ENCODE results near the gene NOBOX. TPM values are rescaled to one million over a fixed set of nuclear protein-coding genes. Genes with fewer than 3 reads are reported as not detected.
"Not testable (repeated sequence)": the region's sequence is repeated elsewhere in the genome, so short reads cannot be mapped to it uniquely, and the experiment has no call there.

NOBOX gene
- total RNA-seq, 2 donors from 2014 or later, result not detected

DNA sequence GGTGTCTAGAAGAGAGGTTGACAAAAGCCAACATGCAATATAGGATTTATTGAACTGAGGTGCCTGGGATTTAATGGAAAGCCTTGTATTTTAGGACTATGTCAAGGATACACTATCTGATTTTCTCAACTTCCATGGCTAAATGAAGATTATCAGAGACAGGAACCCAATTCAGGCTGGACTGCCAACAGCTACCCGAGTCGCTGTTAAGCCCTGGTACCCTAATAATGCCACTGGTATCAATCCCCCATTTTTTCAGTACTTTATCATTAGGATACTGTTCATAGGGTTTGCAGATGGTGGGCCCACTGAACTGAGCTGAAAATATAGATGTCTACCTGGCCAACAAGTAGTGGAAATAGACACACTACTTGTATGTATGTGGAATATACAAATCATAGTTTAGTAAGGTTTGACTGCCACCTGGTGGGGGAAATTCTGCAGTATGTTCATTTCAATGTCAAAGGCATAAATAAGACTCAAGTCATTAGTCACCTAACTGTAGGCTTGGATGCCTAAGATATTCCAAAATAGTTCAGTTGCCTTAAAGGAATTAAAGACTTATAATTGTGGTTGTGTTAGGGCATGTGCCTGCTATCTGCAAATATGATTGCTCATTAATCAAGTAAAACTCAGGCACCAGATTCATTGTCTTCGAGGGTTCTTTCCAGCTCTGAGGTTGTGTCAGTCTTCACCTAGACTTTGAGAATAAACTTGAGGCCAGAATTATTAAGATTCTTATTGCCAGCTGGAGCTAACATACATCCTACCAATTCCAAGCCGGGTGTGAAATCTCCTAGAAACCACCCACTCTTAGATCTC, 34.1 kb upstream of the NOBOX start:
- no peaks in the 10 kb centered on the region for H3K27me3 ChIP-seq (replicated peaks; ENCODE audit: insufficient read depth)
- H3K27ac ChIP-seq, result no peak overlapping the region
- H3K36me3 ChIP-seq, result no peaks in the 10 kb centered on the region
- no peaks in the 10 kb centered on the region for H3K9me3 ChIP-seq
- H3K4me1 ChIP-seq (replicated peaks), result no peaks in the 10 kb centered on the region
- 84% methylated on average over 4 of the region's 4 CpGs for WGBS
- TF ChIP-seq POLR2AphosphoS5 (IDR thresholded peaks at IDR 0.05), result no peak
- no peak for TF ChIP-seq POLR2A (IDR thresholded peaks at IDR 0.05)
- TF ChIP-seq, protein P1, sequence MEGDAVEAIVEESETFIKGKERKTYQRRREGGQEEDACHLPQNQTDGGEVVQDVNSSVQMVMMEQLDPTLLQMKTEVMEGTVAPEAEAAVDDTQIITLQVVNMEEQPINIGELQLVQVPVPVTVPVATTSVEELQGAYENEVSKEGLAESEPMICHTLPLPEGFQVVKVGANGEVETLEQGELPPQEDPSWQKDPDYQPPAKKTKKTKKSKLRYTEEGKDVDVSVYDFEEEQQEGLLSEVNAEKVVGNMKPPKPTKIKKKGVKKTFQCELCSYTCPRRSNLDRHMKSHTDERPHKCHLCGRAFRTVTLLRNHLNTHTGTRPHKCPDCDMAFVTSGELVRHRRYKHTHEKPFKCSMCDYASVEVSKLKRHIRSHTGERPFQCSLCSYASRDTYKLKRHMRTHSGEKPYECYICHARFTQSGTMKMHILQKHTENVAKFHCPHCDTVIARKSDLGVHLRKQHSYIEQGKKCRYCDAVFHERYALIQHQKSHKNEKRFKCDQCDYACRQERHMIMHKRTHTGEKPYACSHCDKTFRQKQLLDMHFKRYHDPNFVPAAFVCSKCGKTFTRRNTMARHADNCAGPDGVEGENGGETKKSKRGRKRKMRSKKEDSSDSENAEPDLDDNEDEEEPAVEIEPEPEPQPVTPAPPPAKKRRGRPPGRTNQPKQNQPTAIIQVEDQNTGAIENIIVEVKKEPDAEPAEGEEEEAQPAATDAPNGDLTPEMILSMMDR (IDR thresholded peaks at IDR 0.05), result peak; percentile 31 to 81 (median 74)
- no peak overlapping the region for H3K4me3 ChIP-seq
- intact Hi-C loops (cut with DNase I), result no loop called here
- peak; percentile 86 for DNase-seq (ENCODE audit: low spot score)

GRCh38 chr7:144436500-144436899, 33.0 kb upstream of the NOBOX start:
- intact Hi-C loops (cut with DNase I), result no loop called here
- Histone ChIP-seq H3K9me3 (no peaks in the 10 kb centered on the region), H3K4me3 (no peak overlapping the region), H3K27ac (no peak overlapping the region), H3K4me1 (replicated peaks) (no peaks in the 10 kb centered on the region), H3K27me3 (replicated peaks; ENCODE audit: insufficient read depth) (no peaks in the 10 kb centered on the region), H3K36me3 (no peaks in the 10 kb centered on the region)
- TF ChIP-seq, protein P1 (IDR thresholded peaks at IDR 0.05), result no peak
- TF ChIP-seq POLR2AphosphoS5 (IDR thresholded peaks at IDR 0.05) (no peak), POLR2A (IDR thresholded peaks at IDR 0.05) (no peak)
- WGBS, result 64% methylated on average over 9 of the region's 9 CpGs
- DNase-seq (ENCODE audit: low spot score), result no peak

GRCh38 chr7:144428431-144428830, 24.9 kb upstream of the NOBOX start:
- intact Hi-C loops (cut with DNase I), result no loop called here
- 72% methylated on average over 2 of the region's 2 CpGs for WGBS
- H3K36me3 ChIP-seq, result no peaks in the 10 kb centered on the region
- H3K4me3 ChIP-seq, result no peak overlapping the region
- no peak overlapping the region for H3K27ac ChIP-seq
- no peak for DNase-seq (ENCODE audit: low spot score)
- H3K27me3 ChIP-seq (replicated peaks; ENCODE audit: insufficient read depth), result no peaks in the 10 kb centered on the region
- TF ChIP-seq POLR2AphosphoS5 (IDR thresholded peaks at IDR 0.05) (no peak), POLR2A (IDR thresholded peaks at IDR 0.05) (no peak)
- TF ChIP-seq, protein P1 (IDR thresholded peaks at IDR 0.05), result no peak
- H3K4me1 ChIP-seq (replicated peaks), result no peaks in the 10 kb centered on the region
- no peaks in the 10 kb centered on the region for H3K9me3 ChIP-seq

DNA sequence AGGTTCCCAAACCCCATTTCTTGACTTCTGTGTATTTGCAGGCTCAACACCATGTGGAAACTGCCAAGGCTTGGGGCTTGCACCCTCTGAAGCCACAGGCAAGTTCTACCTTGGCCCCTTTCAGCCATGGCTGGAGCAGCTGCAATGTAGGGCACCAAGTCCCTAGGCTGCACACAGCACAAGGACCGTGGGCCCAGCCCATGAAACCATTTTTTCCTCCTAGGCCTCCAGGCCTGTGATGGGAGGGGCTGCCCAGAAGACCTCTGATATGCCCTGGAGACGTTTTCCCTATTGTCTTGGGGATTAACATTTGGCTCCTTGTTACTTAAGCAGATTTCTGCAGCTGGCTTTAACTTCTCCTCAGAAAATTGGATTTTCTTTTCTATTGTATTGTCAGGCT, 24.0 kb upstream of the NOBOX start:
- H3K9me3 ChIP-seq; H3K36me3 ChIP-seq; H3K4me1 ChIP-seq (replicated peaks); H3K27me3 ChIP-seq (replicated peaks; ENCODE audit: insufficient read depth); intact Hi-C loops (cut with DNase I); H3K27ac ChIP-seq; H3K4me3 ChIP-seq; DNase-seq (ENCODE audit: low spot score): not testable (repeated sequence)
- 33% methylated on average over 2 of the region's 2 CpGs for WGBS

DNA sequence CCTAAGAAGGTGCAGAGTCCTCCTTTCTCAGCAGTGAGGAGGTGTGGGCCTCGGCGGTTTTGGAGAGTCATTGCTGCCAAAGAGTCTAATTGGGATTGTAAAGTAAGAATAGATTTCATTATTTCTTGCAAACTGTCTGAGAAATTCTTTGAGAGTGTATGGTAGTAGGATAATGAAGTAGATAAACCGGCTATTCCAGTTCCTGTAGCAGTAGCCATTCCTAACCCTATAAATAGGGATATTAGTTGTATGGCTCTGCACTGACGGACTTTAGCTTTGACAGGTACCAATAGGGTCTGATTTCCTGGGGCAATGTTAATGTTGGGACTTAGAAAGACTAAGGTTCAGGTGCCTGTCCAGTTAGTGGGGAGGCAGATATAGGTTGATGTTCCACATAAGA, 15.4 kb upstream of the NOBOX start:
- 41% methylated on average over 4 of the region's 4 CpGs for WGBS
- intact Hi-C loops (cut with DNase I); H3K36me3 ChIP-seq; H3K27ac ChIP-seq; H3K4me1 ChIP-seq (replicated peaks); H3K9me3 ChIP-seq; H3K4me3 ChIP-seq; H3K27me3 ChIP-seq (replicated peaks; ENCODE audit: insufficient read depth); DNase-seq (ENCODE audit: low spot score): not testable (repeated sequence)

GRCh38 chr7:144416341-144416740, 12.8 kb upstream of the NOBOX start:
- H3K9me3 ChIP-seq, result no peaks in the 10 kb centered on the region
- intact Hi-C loops (cut with DNase I), result no loop called here
- H3K27ac ChIP-seq, result no peak overlapping the region
- H3K36me3 ChIP-seq, result no peaks in the 10 kb centered on the region
- no peak overlapping the region for H3K4me3 ChIP-seq
- TF ChIP-seq, protein P1 (IDR thresholded peaks at IDR 0.05), result no peak
- no peak for TF ChIP-seq POLR2A (IDR thresholded peaks at IDR 0.05)
- no peak for TF ChIP-seq POLR2AphosphoS5 (IDR thresholded peaks at IDR 0.05)
- no peak for DNase-seq (ENCODE audit: low spot score)
- no peaks in the 10 kb centered on the region for H3K27me3 ChIP-seq (replicated peaks; ENCODE audit: insufficient read depth)
- no peaks in the 10 kb centered on the region for H3K4me1 ChIP-seq (replicated peaks)
